GM23338 (cell line): Measurements from ENCODE around the gene TAGLN2. TPM values are rescaled to one million over a fixed set of nuclear protein-coding genes. Genes with fewer than 3 reads are reported as not detected.

Experiments used
- ATAC-seq: fragments of 200-7000 bp; cut with Tn5 transposase; 3 replicates; pipeline ENCODE4 v1.9.1; 2020
- DNase-seq: peaks from one replicate; pipeline ENCODE4 v3.0.0-alpha.2; 2015; ENCODE audit warnings: low spot score
- H2AFZ ChIP-seq: fragments of 200-600 bp; sonication (generic); 2 replicates; pipeline ENCODE4 v1.8.0; 2016; ENCODE audit warnings: antibody characterized with exemption, mild to moderate bottlenecking, moderate library complexity
- H3F3A ChIP-seq: fragments of 200-600 bp; sonication (generic); replicated peaks from 2 replicates; pipeline ENCODE4 v1.8.0; 2017; ENCODE audit warnings: antibody characterized with exemption, mixed run types, low read depth
- H3K27ac ChIP-seq: fragments of 200-600 bp; sonication (generic); 2 replicates; pipeline ENCODE4 v1.6.1; 2016; ENCODE audit warnings: low read depth
- H3K27me3 ChIP-seq: fragments of 200-600 bp; sonication (generic); 2 replicates; pipeline ENCODE4 v1.8.0; 2016; ENCODE audit warnings: mild to moderate bottlenecking, mixed run types, moderate library complexity; ENCODE audit not compliant: insufficient read depth
- H3K36me3 ChIP-seq: fragments of 200-600 bp; sonication (generic); 2 replicates; pipeline ENCODE4 v1.8.0; 2016; ENCODE audit warnings: mild to moderate bottlenecking; ENCODE audit not compliant: insufficient read depth
- H3K4me1 ChIP-seq: fragments of 200-600 bp; sonication (generic); 2 replicates; pipeline ENCODE4 v1.8.0; 2016; ENCODE audit warnings: mild to moderate bottlenecking, moderate library complexity; ENCODE audit not compliant: insufficient read depth
- H3K4me2 ChIP-seq: fragments of 200-600 bp; sonication (generic); 2 replicates; pipeline ENCODE4 v1.7.1; 2017; ENCODE audit warnings: mixed run types
- H3K4me3 ChIP-seq: fragments of 200-600 bp; sonication (generic); 2 replicates; pipeline ENCODE4 v1.6.1; 2016; ENCODE audit warnings: mixed run types
- H3K79me2 ChIP-seq: fragments of 200-600 bp; sonication (generic); replicated peaks from 2 replicates; pipeline ENCODE4 v1.8.0; 2017; ENCODE audit warnings: mild to moderate bottlenecking; ENCODE audit not compliant: insufficient read depth
- H3K9me2 ChIP-seq: fragments of 200-600 bp; sonication (generic); 2 replicates; pipeline ENCODE4 v1.8.0; 2017; ENCODE audit not compliant: insufficient read depth
- H4K20me1 ChIP-seq: fragments of 200-600 bp; sonication (generic); replicated peaks from 2 replicates; pipeline ENCODE4 v1.8.0; 2017; ENCODE audit warnings: mild to moderate bottlenecking; ENCODE audit not compliant: insufficient read depth
- H3K27ac Mint-ChIP-seq: 2 replicates; pipeline ENCODE4 v1.8.0; 2020; ENCODE audit warnings: inconsistent platforms, mild to moderate bottlenecking, moderate library complexity, mixed read lengths
- H3K27me3 Mint-ChIP-seq: 3 replicates; pipeline ENCODE4 v1.8.0; 2022; ENCODE audit warnings: low read depth, mild to moderate bottlenecking, moderate library complexity, mixed read lengths, inconsistent platforms; ENCODE audit not compliant: insufficient read depth, poor library complexity
- H3K36me3 Mint-ChIP-seq: 3 replicates; pipeline ENCODE4 v1.8.0; 2021; ENCODE audit warnings: low read depth, mild to moderate bottlenecking, inconsistent platforms, moderate library complexity, mixed read lengths
- H3K4me1 Mint-ChIP-seq: 3 replicates; pipeline ENCODE4 v1.8.0; 2020; ENCODE audit warnings: mild to moderate bottlenecking, inconsistent platforms, mixed read lengths
- H3K4me3 Mint-ChIP-seq: 3 replicates; pipeline ENCODE4 v1.8.0; 2021; ENCODE audit warnings: moderate library complexity, mild to moderate bottlenecking, inconsistent platforms, mixed read lengths
- H3K9me3 Mint-ChIP-seq: 3 replicates; pipeline ENCODE4 v1.8.0; 2020; ENCODE audit warnings: moderate library complexity, mild to moderate bottlenecking, inconsistent platforms, mixed read lengths
- CREB1 ChIP-seq: fragments of 250-450 bp; sonication (Bioruptor Pico); IDR thresholded peaks from 2 replicates; pipeline ENCODE4 v1.5.0; 2020; ENCODE audit warnings: low read depth, mild to moderate bottlenecking, moderate library complexity
- CTCF ChIP-seq, 2 experiments: fragments of 200-600 bp in 1 of 2; sonication (generic) in 1 of 2; conservative IDR thresholded peaks; 2 replicates each; pipeline versions ENCODE4 v1.5.1 to v1.6.1; 2016 to 2017; ENCODE audit warnings: antibody characterized with exemption in 2 of 2, low read depth in 2 of 2, mild to moderate bottlenecking in 2 of 2, moderate library complexity in 1 of 2
- ETS1 ChIP-seq: IDR thresholded peaks from 2 replicates; pipeline ENCODE4 v1.6.1; 2016; ENCODE audit warnings: antibody characterized with exemption
- EZH2 ChIP-seq: fragments of 200-600 bp; sonication (generic); IDR thresholded peaks from one replicate; pipeline ENCODE4 v1.8.0; 2017; ENCODE audit warnings: antibody characterized with exemption, mild to moderate bottlenecking, low read depth; ENCODE audit not compliant: unreplicated experiment
- EZH2phosphoT487 ChIP-seq: fragments of 200-600 bp; sonication (generic); IDR thresholded peaks from one replicate; pipeline ENCODE4 v1.8.1; 2018; ENCODE audit warnings: antibody characterized with exemption; ENCODE audit not compliant: unreplicated experiment
- JUNB ChIP-seq: IDR thresholded peaks from one replicate; pipeline ENCODE4 v1.6.1; 2016; ENCODE audit warnings: antibody characterized with exemption; ENCODE audit not compliant: unreplicated experiment
- NANOG ChIP-seq: IDR thresholded peaks from 2 replicates; pipeline ENCODE4 v1.6.1; 2016; ENCODE audit warnings: antibody characterized with exemption, borderline replicate concordance
- POLR2AphosphoS5 ChIP-seq: IDR thresholded peaks from 2 replicates; pipeline ENCODE4 v1.6.1; 2016; ENCODE audit warnings: antibody characterized with exemption, low read depth
- REST ChIP-seq: IDR thresholded peaks from one replicate; pipeline ENCODE4 v1.6.1; 2018; ENCODE audit warnings: antibody characterized with exemption; ENCODE audit not compliant: unreplicated experiment
- STAT1 ChIP-seq: IDR thresholded peaks from one replicate; pipeline ENCODE4 v1.6.1; 2016; ENCODE audit warnings: antibody characterized with exemption; ENCODE audit not compliant: unreplicated experiment
- ZNF114 ChIP-seq: fragments of 250-450 bp; sonication (Bioruptor Pico); IDR thresholded peaks from 2 replicates; pipeline ENCODE4 v1.5.0; 2020; ENCODE audit warnings: mild to moderate bottlenecking, moderate library complexity
- ZNF331 ChIP-seq: fragments of 250-450 bp; sonication (Bioruptor Pico); IDR thresholded peaks from 2 replicates; pipeline ENCODE4 v1.5.0; 2020; ENCODE audit warnings: low read depth, mild to moderate bottlenecking, moderate library complexity
- ZNF462 ChIP-seq: fragments of 250-450 bp; sonication (Bioruptor Pico); IDR thresholded peaks from 2 replicates; pipeline ENCODE4 v1.5.0; 2020; ENCODE audit warnings: mild to moderate bottlenecking, moderate library complexity
- polyA plus RNA-seq: library from polyadenylated mRNA; unstranded; fragments of >200 nt; fragmentation: Nextera tagmentation; extraction: Ambion mirVana; gene quantifications from 2 replicates; pipeline ENCODE4 v1.2.1, GENCODE V29; 2016
- total RNA-seq: library from RNA; depleted of rRNA; stranded (reverse); fragments of >200 nt; shearing (Covaris generic); gene quantifications from 2 replicates; pipeline ENCODE4 v1.2.3, GENCODE V29; 2014

The TAGLN2 gene
- total and polyA plus RNA-seq, 2 experiments from 2014 or later, result 58.2 to 60.1 TPM

- H3K4me1 Mint-ChIP-seq, result peaks cover 52% of the 10 kb centered on the region
- Histone ChIP-seq H3F3A (no peaks in the 10 kb centered on the region), H3K79me2 (peaks cover 17% of the 10 kb centered on the region; the same call in 1 of the 2 replicates), H3K4me3 (no peak overlapping the region), H3K9me2 (no peaks in the 10 kb centered on the region), H2AFZ (no peak overlapping the region), H3K27ac (no peak overlapping the region), H3K4me1 (peaks cover 30% of the 10 kb centered on the region), H3K4me2 (no peak overlapping the region), H4K20me1 (peaks cover 4% of the 10 kb centered on the region; the same call in 1 of the 2 replicates), H3K27me3 (no peaks in the 10 kb centered on the region), H3K36me3 (0 out of 2 replicates have a peak, but pooled peaks cover 7% of the 10 kb centered on the region)
- DNase-seq, result no peak
- TF ChIP-seq JUNB, result no peak
- no peak for TF ChIP-seq POLR2AphosphoS5
- no peak for TF ChIP-seq EZH2phosphoT487
- no peak for TF ChIP-seq ZNF462 (CRISPR knock-in tag)
- TF ChIP-seq REST, result no peak
- TF ChIP-seq STAT1, result no peak
- TF ChIP-seq ZNF114 (CRISPR knock-in tag), result no peak
- TF ChIP-seq NANOG, result no peak
- TF ChIP-seq CREB1, result no peak
- TF ChIP-seq ZNF331 (CRISPR knock-in tag), result no peak
- TF ChIP-seq ETS1, result no peak
- TF ChIP-seq EZH2, result no peak
- TF ChIP-seq CTCF (conservative IDR thresholded peaks at IDR 0.05; ENCODE audit: low read depth in 2 of 2), result no peak
- no peaks in the 10 kb centered on the region for H3K9me3 Mint-ChIP-seq
- H3K4me3 Mint-ChIP-seq, result no peak overlapping the region
- no peak overlapping the region for H3K27ac Mint-ChIP-seq
- peaks cover 33% of the 10 kb centered on the region for H3K36me3 Mint-ChIP-seq
- H3K27me3 Mint-ChIP-seq, result peaks cover 21% of the 10 kb centered on the region
- no peak for ATAC-seq
Observed at GRCh38 chr1:159940006-159940620, 14.8 kb upstream of the TAGLN2 start.
